ENCODE measurements around the gene JADE2.
"Not testable (repeated sequence)": the region's sequence is repeated elsewhere in the genome, so short reads cannot be mapped to it uniquely, and the experiment has no call there.

JADE2 gene

DNA sequence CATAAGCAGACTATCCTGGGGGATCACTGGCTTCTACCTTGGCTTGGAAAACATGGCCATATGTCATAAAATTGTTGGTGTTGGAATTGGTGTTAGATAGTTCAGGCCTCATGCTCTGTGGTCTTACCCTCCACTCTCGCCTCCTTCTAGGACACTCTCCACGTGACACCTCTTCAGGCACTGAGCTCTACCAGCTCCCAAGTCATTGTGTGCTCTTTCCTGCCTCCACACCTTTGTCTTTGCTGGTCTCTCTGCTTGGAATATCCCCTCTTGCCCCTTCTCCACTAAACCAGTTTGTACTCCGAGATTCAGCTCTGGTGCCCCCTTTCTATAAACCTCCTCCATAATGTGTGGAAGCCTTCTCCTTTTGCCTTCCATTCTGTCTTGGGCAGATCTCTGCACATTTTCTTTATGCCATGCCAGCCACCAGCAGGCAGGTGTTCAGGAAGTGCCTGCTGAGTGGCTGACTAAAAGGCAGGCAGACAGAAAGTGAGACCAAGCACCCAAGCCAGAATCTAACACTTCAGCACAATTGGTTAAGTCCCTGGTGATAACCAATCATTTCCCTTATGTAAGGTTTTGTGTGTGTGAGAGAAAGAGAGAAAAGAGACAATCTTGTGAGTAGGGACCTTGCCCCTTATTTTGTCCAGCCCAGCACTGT, 69.5 kb downstream of the JADE2 start:
- DNase-seq (ENCODE audit: low read depth), result no peak
- TF ChIP-seq CTCF (IDR thresholded peaks at IDR 0.05; ENCODE audit: low read depth, low read length), result no peak
- H3K4me3 ChIP-seq (ENCODE audit: low read depth, low read length), result no peak overlapping the region

DNA sequence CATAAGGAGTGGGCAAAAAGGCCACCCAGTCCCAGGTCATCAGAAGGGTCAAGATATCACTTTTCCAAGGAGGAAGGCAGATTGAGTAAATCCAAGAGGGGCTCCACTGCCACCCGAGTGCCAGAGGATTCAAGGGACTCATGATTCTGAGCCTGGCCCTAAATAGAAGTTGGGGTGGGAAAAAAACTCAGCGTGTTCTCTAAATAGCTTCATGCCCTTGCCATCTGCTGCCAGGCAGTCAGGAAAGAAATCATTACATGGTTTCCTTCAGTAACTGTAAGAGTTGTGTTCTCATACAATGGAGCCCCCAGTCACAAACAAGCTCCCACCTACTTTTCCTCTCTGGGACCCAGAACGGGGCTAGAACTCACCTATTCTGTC, 70.0 kb downstream of the JADE2 start:
- no peak for DNase-seq (ENCODE audit: low read depth)
- H3K4me3 ChIP-seq (ENCODE audit: low read depth, low read length), result no peak overlapping the region
- TF ChIP-seq POLR2A (IDR thresholded peaks at IDR 0.05; ENCODE audit: extremely low read depth, insufficient read length), result no peak
- TF ChIP-seq CTCF (IDR thresholded peaks at IDR 0.05; ENCODE audit: low read depth, low read length), result no peak
- TF ChIP-seq MAX (IDR thresholded peaks at IDR 0.05; ENCODE audit: low read depth, low read length), result no peak
- no peak for TF ChIP-seq MYC (IDR thresholded peaks at IDR 0.05; ENCODE audit: low read depth, low read length)

GRCh38 chr5:134599820-134600219, 74.3 kb downstream of the JADE2 start:
- H3K4me3 ChIP-seq (ENCODE audit: low read depth, low read length); DNase-seq (ENCODE audit: low read depth): not testable (repeated sequence)

GRCh38 chr5:134600600-134600999, 75.1 kb downstream of the JADE2 start:
- no peak for TF ChIP-seq MYC (IDR thresholded peaks at IDR 0.05; ENCODE audit: low read depth, low read length)
- TF ChIP-seq POLR2A (IDR thresholded peaks at IDR 0.05; ENCODE audit: extremely low read depth, insufficient read length), result no peak
- TF ChIP-seq CTCF (IDR thresholded peaks at IDR 0.05; ENCODE audit: low read depth, low read length), result no peak
- no peak for TF ChIP-seq MAX (IDR thresholded peaks at IDR 0.05; ENCODE audit: low read depth, low read length)
- no peak for DNase-seq (ENCODE audit: low read depth)
- no peak overlapping the region for H3K4me3 ChIP-seq (ENCODE audit: low read depth, low read length)

DNA sequence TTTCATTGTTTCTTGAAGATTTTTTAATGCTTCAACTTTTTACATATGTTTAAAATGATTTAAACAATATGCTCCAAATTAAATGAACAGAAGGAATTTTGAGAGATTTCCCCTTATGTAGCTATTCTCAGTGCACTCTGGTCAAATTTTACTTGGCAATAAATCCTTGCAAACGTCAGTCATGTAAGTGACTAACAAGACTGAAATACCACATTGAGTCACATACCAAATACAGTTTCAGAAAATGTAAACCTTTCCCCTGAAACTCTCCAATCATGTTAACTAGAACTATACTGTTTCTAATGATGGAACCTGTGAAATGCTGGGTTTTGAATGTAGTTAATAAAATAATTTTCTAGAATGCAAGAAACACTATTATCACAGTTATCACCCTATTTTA, 77.6 kb downstream of the JADE2 start:
- TF ChIP-seq CTCF (IDR thresholded peaks at IDR 0.05; ENCODE audit: low read depth, low read length) (no peak), MYC (IDR thresholded peaks at IDR 0.05; ENCODE audit: low read depth, low read length) (no peak), POLR2A (IDR thresholded peaks at IDR 0.05; ENCODE audit: extremely low read depth, insufficient read length) (no peak), MAX (IDR thresholded peaks at IDR 0.05; ENCODE audit: low read depth, low read length) (no peak)
- no peak overlapping the region for H3K4me3 ChIP-seq (ENCODE audit: low read depth, low read length)
- DNase-seq (ENCODE audit: low read depth), result no peak

DNA sequence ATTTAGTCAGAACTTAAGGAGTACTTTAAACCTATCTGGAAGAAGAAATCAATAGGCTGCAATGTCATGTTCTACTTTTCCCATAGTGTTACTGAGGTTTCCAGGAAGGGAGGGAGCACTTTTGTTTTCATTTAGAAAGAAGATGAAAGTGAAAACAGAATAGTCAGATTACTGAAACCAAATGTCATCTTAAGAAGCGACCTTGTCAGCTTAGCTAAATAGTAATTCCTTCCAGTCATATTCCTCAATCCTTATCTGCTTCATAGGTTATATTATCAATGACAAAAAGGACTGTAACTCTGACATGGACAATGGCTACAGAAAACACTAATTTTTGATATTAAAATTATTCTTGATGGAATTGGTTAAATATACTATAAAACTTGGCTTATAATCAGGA, 79.4 kb downstream of the JADE2 start:
- TF ChIP-seq CTCF (IDR thresholded peaks at IDR 0.05; ENCODE audit: low read depth, low read length) (no peak), MYC (IDR thresholded peaks at IDR 0.05; ENCODE audit: low read depth, low read length) (no peak), MAX (IDR thresholded peaks at IDR 0.05; ENCODE audit: low read depth, low read length) (no peak), POLR2A (IDR thresholded peaks at IDR 0.05; ENCODE audit: extremely low read depth, insufficient read length) (no peak)
- DNase-seq (ENCODE audit: low read depth), result no peak
- no peak overlapping the region for H3K4me3 ChIP-seq (ENCODE audit: low read depth, low read length)

Measured in NB4 (cell line).